H1 (cell line): ENCODE data around the gene CLASP2. TPM values are rescaled to one million over a fixed set of nuclear protein-coding genes. Genes with fewer than 3 reads are reported as not detected.

Experiments
- CTCF ChIA-PET: fragments of 300-600 bp; sonication (Branson Sonifier 250); formaldehyde crosslinking; loops from one replicate; lab custom pipeline; 2021; ENCODE audit not compliant: partially characterized antibody; lab: Charles Lee
- POLR2A ChIA-PET: fragments of 300-600 bp; sonication (Branson Sonifier 250); formaldehyde crosslinking; loops from one replicate; lab custom pipeline; 2021; ENCODE audit warnings: inconsistent platforms; ENCODE audit not compliant: partially characterized antibody; lab: Charles Lee
- DNase-seq, 2 experiments: peaks; one replicate each; pipeline versions ENCODE4 v3.0.0 to v3.0.0-alpha.2; 2010 to 2022; ENCODE audit warnings: low spot score in 2 of 2, low read depth in 1 of 2, mixed read lengths in 1 of 2
- FAIRE-seq: peaks from 2 replicates; lab custom pipeline; 2011; peaks lifted over from hg19 to GRCh38; lab: Jason Lieb, UNC
- H2AFZ ChIP-seq: 2 replicates; pipeline ENCODE4 v1.8.1; 2012; ENCODE audit warnings: low read length, inconsistent platforms
- H2AK5ac ChIP-seq: 2 replicates; pipeline ENCODE4 v1.6.1; 2013; ENCODE audit warnings: low read depth, low read length
- H2BK120ac ChIP-seq: replicated peaks from 2 replicates; pipeline ENCODE3; 2013; ENCODE audit warnings: low read depth, low read length, inconsistent platforms
- H2BK12ac ChIP-seq: 2 replicates; pipeline ENCODE4 v1.6.1; 2013; ENCODE audit warnings: low read depth, low read length
- H2BK15ac ChIP-seq: 2 replicates; pipeline ENCODE4 v1.6.1; 2013; ENCODE audit warnings: low read length
- H2BK20ac ChIP-seq: 2 replicates; pipeline ENCODE4 v1.6.1; 2013; ENCODE audit warnings: low read length
- H2BK5ac ChIP-seq: 2 replicates; pipeline ENCODE4 v1.6.1; 2013; ENCODE audit warnings: low read depth, low read length
- H3K14ac ChIP-seq: 2 replicates; pipeline ENCODE4 v1.6.1; 2013; ENCODE audit warnings: inconsistent platforms; ENCODE audit not compliant: insufficient read length
- H3K18ac ChIP-seq: 2 replicates; pipeline ENCODE4 v1.6.1; 2013; ENCODE audit warnings: low read length; ENCODE audit errors: extremely low read depth
- H3K23ac ChIP-seq: 2 replicates; pipeline ENCODE4 v1.6.1; 2013; ENCODE audit warnings: inconsistent platforms; ENCODE audit not compliant: insufficient read length
- H3K23me2 ChIP-seq: 2 replicates; pipeline ENCODE4 v1.6.1; 2013; ENCODE audit warnings: low read depth, low read length
- H3K27ac ChIP-seq: 2 replicates; pipeline ENCODE4 v1.6.1; 2011; ENCODE audit warnings: low read depth, low read length, inconsistent platforms
- H3K27me3 ChIP-seq, 4 experiments: replicated peaks in 1 of 4; 1 replicate in 1 of 4; 2 replicates in 3 of 4; pipeline versions ENCODE4 v1.6.1 to v1.8.1; 2011 to 2013; ENCODE audit warnings: low read length in 3 of 4, mild to moderate bottlenecking in 3 of 4, inconsistent platforms in 2 of 4, mixed read lengths in 2 of 4, moderate library complexity in 1 of 4; ENCODE audit not compliant: control insufficient read depth in 3 of 4, insufficient read depth in 3 of 4; ENCODE audit errors: extremely low read depth in 1 of 4
- H3K36me3 ChIP-seq, 4 experiments: 2 replicates each; pipeline versions ENCODE4 v1.6.1 to v1.8.1; 2011 to 2013; ENCODE audit warnings: mild to moderate bottlenecking in 4 of 4, low read length in 3 of 4, moderate library complexity in 2 of 4, control low read depth in 1 of 4, inconsistent platforms in 1 of 4; ENCODE audit not compliant: insufficient read depth in 4 of 4, control insufficient read depth in 2 of 4
- H3K4ac ChIP-seq: replicated peaks from 2 replicates; pipeline ENCODE3; 2013; ENCODE audit warnings: low read length, low read depth, mixed read lengths, inconsistent platforms; ENCODE audit not compliant: insufficient read length
- H3K4me1 ChIP-seq, 4 experiments: replicated peaks in 1 of 4; 1 replicate in 1 of 4; 2 replicates in 3 of 4; pipeline versions ENCODE4 v1.6.1 to v1.8.1; 2011 to 2013; ENCODE audit warnings: low read length in 3 of 4, inconsistent platforms in 2 of 4, mixed read lengths in 1 of 4; ENCODE audit not compliant: insufficient read depth in 4 of 4, control insufficient read depth in 3 of 4
- H3K4me2 ChIP-seq, 2 experiments: 2 replicates each; pipeline versions ENCODE4 v1.6.1 to v1.8.1; 2011 to 2013; ENCODE audit warnings: low read depth in 2 of 2, low read length in 2 of 2, control low read depth in 1 of 2, inconsistent platforms in 1 of 2, mild to moderate bottlenecking in 1 of 2; ENCODE audit not compliant: insufficient read depth in 1 of 2
- H3K4me3 ChIP-seq, 4 experiments: fragments of 200-600, 300-600 bp in 1 of 4; sonication (generic), shearing (Covaris generic), sonication (Bioruptor Twin) in 1 of 4; 2 replicates each; pipeline versions ENCODE4 v1.5.1 to v1.8.1; 2011 to 2016; ENCODE audit warnings: low read length in 4 of 4, low read depth in 3 of 4, control low read depth in 2 of 4, inconsistent platforms in 2 of 4, mild to moderate bottlenecking in 2 of 4, mixed read lengths in 1 of 4, moderate library complexity in 1 of 4; ENCODE audit not compliant: insufficient read depth in 2 of 4; ENCODE audit errors: extremely low read depth in 1 of 4
- H3K56ac ChIP-seq: replicated peaks from 2 replicates; pipeline ENCODE3; 2013; ENCODE audit warnings: low read depth, mild to moderate bottlenecking, mixed read lengths, low read length, inconsistent platforms; ENCODE audit not compliant: insufficient read length
- H3K79me1 ChIP-seq: 2 replicates; pipeline ENCODE4 v1.6.1; 2013; ENCODE audit warnings: low read depth, low read length, control low read depth
- H3K79me2 ChIP-seq, 2 experiments: 2 replicates each; pipeline versions ENCODE4 v1.6.1 to v1.8.1; 2012 to 2013; ENCODE audit warnings: low read length in 2 of 2, mild to moderate bottlenecking in 2 of 2, inconsistent platforms in 1 of 2; ENCODE audit not compliant: insufficient read depth in 2 of 2, control insufficient read depth in 1 of 2
- H3K9ac ChIP-seq, 4 experiments: replicated peaks in 1 of 4; 1 replicate in 1 of 4; 2 replicates in 3 of 4; pipeline versions ENCODE4 v1.6.1 to v1.8.1; 2011 to 2013; ENCODE audit warnings: low read depth in 3 of 4, low read length in 3 of 4, control low read depth in 2 of 4, mild to moderate bottlenecking in 2 of 4, moderate library complexity in 2 of 4, inconsistent platforms in 1 of 4; ENCODE audit errors: extremely low read depth in 1 of 4
- H3K9me3 ChIP-seq, 2 experiments: 2 replicates each; pipeline versions ENCODE4 v1.6.1 to v1.8.1; 2012 to 2013; ENCODE audit warnings: mild to moderate bottlenecking in 2 of 2, moderate library complexity in 2 of 2, control low read depth in 1 of 2, inconsistent platforms in 1 of 2, low read depth in 1 of 2, low read length in 1 of 2, mixed read lengths in 1 of 2; ENCODE audit not compliant: insufficient read depth in 2 of 2
- H4K20me1 ChIP-seq, 2 experiments: replicated peaks in 1 of 2; 2 replicates each; pipeline versions ENCODE3 to v1.8.1; 2011 to 2013; ENCODE audit warnings: inconsistent platforms in 2 of 2, low read length in 2 of 2, mild to moderate bottlenecking in 1 of 2; ENCODE audit not compliant: insufficient read depth in 2 of 2, control insufficient read depth in 1 of 2
- H4K5ac ChIP-seq: 2 replicates; pipeline ENCODE4 v1.6.1; 2013; ENCODE audit warnings: low read length, low read depth, mixed read lengths, inconsistent platforms; ENCODE audit not compliant: insufficient read length
- H4K8ac ChIP-seq: 2 replicates; pipeline ENCODE4 v1.8.0; 2013; ENCODE audit warnings: mild to moderate bottlenecking, moderate library complexity, low read length, inconsistent platforms; ENCODE audit not compliant: insufficient read depth; ENCODE audit errors: extremely low read depth
- H4K91ac ChIP-seq: replicated peaks from 2 replicates; pipeline ENCODE3; 2013; ENCODE audit warnings: low read length, mixed read lengths, inconsistent platforms; ENCODE audit not compliant: insufficient read length
- BACH1 ChIP-seq: IDR thresholded peaks from 2 replicates; pipeline ENCODE4 v1.6.1; 2012; ENCODE audit warnings: low read length, improper control_type of control experiment
- BCL11A ChIP-seq, 2 experiments: IDR thresholded peaks; one replicate each; pipeline ENCODE4 v1.6.1; 2011; ENCODE audit warnings: low read depth in 2 of 2, low read length in 2 of 2, mild to moderate bottlenecking in 2 of 2
- KDM5A ChIP-seq: fragments of 200-600 bp; IDR thresholded peaks from 2 replicates; pipeline ENCODE4 v1.7.1; 2012; ENCODE audit warnings: mild to moderate bottlenecking, low read length, inconsistent platforms, mixed read lengths
- MAFK ChIP-seq: IDR thresholded peaks from 2 replicates; pipeline ENCODE4 v1.6.1; 2012; ENCODE audit warnings: low read depth, mild to moderate bottlenecking, improper control_type of control experiment, low read length
- PHF8 ChIP-seq: fragments of 200-600 bp; sonication (generic); conservative IDR thresholded peaks from 2 replicates; pipeline ENCODE4 v1.7.1; 2012; ENCODE audit warnings: low read depth, mild to moderate bottlenecking, inconsistent platforms, low read length, moderate library complexity
- SAP30 ChIP-seq: fragments of 300-600 bp; sonication (generic); IDR thresholded peaks from 2 replicates; pipeline ENCODE4 v1.7.1; 2012; ENCODE audit warnings: low read length, moderate library complexity, mild to moderate bottlenecking, inconsistent platforms; ENCODE audit not compliant: insufficient read depth, insufficient replicate concordance
- TAF1 ChIP-seq: IDR thresholded peaks from 2 replicates; pipeline ENCODE4 v1.6.1; 2011; ENCODE audit warnings: mild to moderate bottlenecking, low read depth, low read length
- WGBS, 2 experiments: shearing (Covaris generic) in 1 of 2; methylation state at CpG; one replicate each; pipeline versions ENCODE4 v1.1.6 to v1.1.7; 2013 to 2015; ENCODE audit warnings: low lambda C conversion rate in 2 of 2, mixed read lengths in 2 of 2, inconsistent platforms in 1 of 2, low coverage in 1 of 2, missing lambda C conversion rate in 1 of 2; ENCODE audit not compliant: insufficient replicate concordance in 2 of 2, insufficient coverage in 1 of 2, insufficient read length in 1 of 2; ENCODE audit errors: extremely low coverage in 1 of 2, missing lambda C conversion rate in 1 of 2; 5-methylcytosine and 5-hydroxymethylcytosine counted together
- polyA plus RNA-seq, 7 experiments: library from polyadenylated mRNA; depleted of rRNA in 3 of 7; stranded (reverse) in 5 of 7; unstranded in 2 of 7; fragments of >200 nt in 5 of 7; fragments of 200-250 nt in 2 of 7; gene quantifications; 1 replicate in 5 of 7; 2 replicates in 1 of 7; 4 replicates in 1 of 7; pipeline versions ENCODE4 v1.2.1 to v1.2.3, GENCODE V29; 2011 to 2013; ENCODE audit warnings: missing spikeins in 2 of 7, mixed read lengths in 2 of 7
- total RNA-seq: library from RNA; stranded (reverse); fragmentation: NEBNext Ultra II Directional; extraction: Animal tissue kit (Norgen Biotek cat#: 25700); gene quantifications from 2 replicates; pipeline ENCODE4 v1.2.1, GENCODE V29; 2021
- TF ChIP-seq, protein P1 (sequence below): IDR thresholded peaks from 2 replicates; pipeline ENCODE4 v1.6.1; 2012; ENCODE audit warnings: inconsistent platforms

The CLASP2 gene
- total and polyA plus RNA-seq, 2 of the 8 experiments (the other 6 are each of a cell fraction or from before 2014, with no cell fraction given), result 21.7 to 58.0 TPM

DNA sequence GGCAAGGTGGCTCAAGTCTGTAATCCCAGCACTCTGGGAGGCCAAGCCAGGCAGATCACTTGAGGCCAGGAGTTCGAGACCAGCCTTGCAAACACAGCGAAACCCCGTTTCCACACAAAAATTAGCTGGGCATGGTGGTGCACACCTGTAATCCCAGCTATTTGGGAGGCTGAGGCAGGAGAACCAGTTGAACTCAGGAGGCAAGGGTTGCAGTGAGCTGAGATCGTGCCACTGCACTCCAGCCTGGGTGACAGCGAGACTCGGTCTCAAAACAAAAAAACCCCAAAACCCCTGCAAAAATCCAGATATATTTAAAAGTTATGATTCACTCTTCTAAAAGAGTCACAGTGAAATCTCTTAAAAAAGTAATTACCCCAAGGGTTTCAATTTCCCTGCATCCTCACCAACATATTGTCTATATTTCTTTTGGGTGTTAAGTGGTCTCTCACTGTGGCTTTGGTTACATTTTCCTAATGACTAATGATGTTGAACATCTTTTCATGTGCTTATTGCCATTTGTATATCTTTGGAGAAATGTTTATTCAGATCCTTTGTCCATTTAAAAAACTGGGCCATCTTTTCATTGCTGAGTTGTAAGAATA lies 204.7 kb downstream of the CLASP2 start:
- no peaks in the 10 kb centered on the region for H4K20me1 ChIP-seq
- no peak for DNase-seq
- H3K9me3 ChIP-seq, result no peaks in the 10 kb centered on the region
- no peak overlapping the region for H2BK15ac ChIP-seq
- H4K8ac ChIP-seq, result no peak overlapping the region
- TF ChIP-seq PHF8 (no peak), BACH1 (no peak), TAF1 (no peak), KDM5A (no peak), SAP30 (no peak), BCL11A (IDR thresholded peaks at IDR 0.05; ENCODE audit: low read depth in 2 of 2, low read length in 2 of 2) (no peak), MAFK (no peak)
- TF ChIP-seq, protein P1, sequence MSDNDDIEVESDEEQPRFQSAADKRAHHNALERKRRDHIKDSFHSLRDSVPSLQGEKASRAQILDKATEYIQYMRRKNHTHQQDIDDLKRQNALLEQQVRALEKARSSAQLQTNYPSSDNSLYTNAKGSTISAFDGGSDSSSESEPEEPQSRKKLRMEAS, result no peak
- H3K23ac ChIP-seq, result no peak overlapping the region
- H3K9ac ChIP-seq, result no peak overlapping the region
- no peak overlapping the region for H2BK120ac ChIP-seq
- ChIA-PET POLR2A (no interaction called here), CTCF (interaction anchor here (0.6 kb wide), 1 partner anchor 14 kb away, joined by 3 read pairs; no protein-coding TSS in a partner anchor)
- H2BK5ac ChIP-seq, result no peak overlapping the region
- no peaks in the 10 kb centered on the region for H3K79me1 ChIP-seq
- H3K27me3 ChIP-seq, result no peaks in the 10 kb centered on the region
- H2BK12ac ChIP-seq, result no peak overlapping the region
- no peak overlapping the region for H2AFZ ChIP-seq
- no peak overlapping the region for H3K14ac ChIP-seq
- no peak overlapping the region for H3K4me3 ChIP-seq
- 90% methylated on average over 6 of the region's 6 CpGs; no CpG with 5 or more reads in 1 of the 2 experiments for WGBS, 2 experiments
- no peaks in the 10 kb centered on the region for H3K79me2 ChIP-seq
- H3K4me2 ChIP-seq, result no peak overlapping the region
- no peak overlapping the region for H3K4ac ChIP-seq
- no peak overlapping the region for H2AK5ac ChIP-seq
- no peak for FAIRE-seq
- no peaks in the 10 kb centered on the region for H3K4me1 ChIP-seq
- no peak overlapping the region for H3K56ac ChIP-seq
- H2BK20ac ChIP-seq, result no peak overlapping the region
- H4K91ac ChIP-seq, result no peak overlapping the region
- H3K18ac ChIP-seq, result no peak overlapping the region
- H3K36me3 ChIP-seq, result peaks cover 0 to 28% (median 4%) of the 10 kb centered on the region in 4 experiments; a peak in 4 of 8 replicates
- H4K5ac ChIP-seq, result no peak overlapping the region
- H3K27ac ChIP-seq, result no peak overlapping the region
- no peaks in the 10 kb centered on the region for H3K23me2 ChIP-seq
